Diencephalon (tissue), 1 donor: ENCODE results near the gene ADNP. TPM values are rescaled to one million over a fixed set of nuclear protein-coding genes. Genes with fewer than 3 reads are reported as not detected.

Experiments used
- small RNA-seq: library from RNA; depleted of rRNA; stranded (forward); fragments of <200 nt; gene quantifications from one replicate; pipeline ENCODE3, GENCODE V24; 2014
- total RNA-seq: library from RNA; depleted of rRNA; stranded (reverse); fragments of >200 nt; gene quantifications from one replicate; pipeline ENCODE4 v1.2.3, GENCODE V29; 2014

The ADNP gene
- total RNA-seq = 67.8 TPM

DNA sequence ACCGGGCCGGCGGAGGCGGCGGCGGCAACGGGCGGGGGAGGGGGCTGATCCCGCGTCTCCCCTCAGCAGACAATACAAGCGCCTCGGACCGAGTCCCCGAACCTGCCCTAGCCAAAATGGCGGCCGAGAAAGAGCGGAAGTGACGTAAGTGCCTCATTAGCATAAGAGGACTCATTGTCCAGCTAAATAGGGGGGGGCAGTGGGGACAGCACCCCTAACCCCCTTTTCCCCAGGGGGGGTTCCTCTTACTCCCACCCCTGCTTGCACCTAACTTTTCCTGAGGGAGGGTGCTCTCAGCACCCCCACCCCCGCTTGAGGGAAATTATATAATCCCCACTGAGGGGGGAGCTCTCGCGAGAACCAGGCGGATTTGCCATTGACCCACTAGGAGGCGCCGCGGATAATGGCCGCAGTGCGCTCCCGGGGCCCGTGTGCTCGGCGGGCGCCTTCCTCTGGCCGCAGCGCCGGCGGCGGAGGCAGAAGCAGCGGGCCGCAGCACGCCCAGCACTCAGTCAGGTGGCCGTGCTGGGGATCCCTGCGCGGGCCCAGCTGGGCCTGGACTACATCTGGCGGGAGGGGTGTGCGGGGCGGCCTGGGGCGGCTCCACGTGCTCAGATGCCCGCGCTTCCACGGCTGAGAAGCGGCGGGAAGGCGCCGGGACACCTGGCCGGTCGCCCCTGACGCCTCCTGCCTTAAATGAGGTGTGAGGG lies at the start of gene ADNP:
TSS of gene ADNP (minus strand) at position 132 of the 710 bp plus-strand sequence. CDS start 27,441 bp downstream, outside the sequence.

DNA sequence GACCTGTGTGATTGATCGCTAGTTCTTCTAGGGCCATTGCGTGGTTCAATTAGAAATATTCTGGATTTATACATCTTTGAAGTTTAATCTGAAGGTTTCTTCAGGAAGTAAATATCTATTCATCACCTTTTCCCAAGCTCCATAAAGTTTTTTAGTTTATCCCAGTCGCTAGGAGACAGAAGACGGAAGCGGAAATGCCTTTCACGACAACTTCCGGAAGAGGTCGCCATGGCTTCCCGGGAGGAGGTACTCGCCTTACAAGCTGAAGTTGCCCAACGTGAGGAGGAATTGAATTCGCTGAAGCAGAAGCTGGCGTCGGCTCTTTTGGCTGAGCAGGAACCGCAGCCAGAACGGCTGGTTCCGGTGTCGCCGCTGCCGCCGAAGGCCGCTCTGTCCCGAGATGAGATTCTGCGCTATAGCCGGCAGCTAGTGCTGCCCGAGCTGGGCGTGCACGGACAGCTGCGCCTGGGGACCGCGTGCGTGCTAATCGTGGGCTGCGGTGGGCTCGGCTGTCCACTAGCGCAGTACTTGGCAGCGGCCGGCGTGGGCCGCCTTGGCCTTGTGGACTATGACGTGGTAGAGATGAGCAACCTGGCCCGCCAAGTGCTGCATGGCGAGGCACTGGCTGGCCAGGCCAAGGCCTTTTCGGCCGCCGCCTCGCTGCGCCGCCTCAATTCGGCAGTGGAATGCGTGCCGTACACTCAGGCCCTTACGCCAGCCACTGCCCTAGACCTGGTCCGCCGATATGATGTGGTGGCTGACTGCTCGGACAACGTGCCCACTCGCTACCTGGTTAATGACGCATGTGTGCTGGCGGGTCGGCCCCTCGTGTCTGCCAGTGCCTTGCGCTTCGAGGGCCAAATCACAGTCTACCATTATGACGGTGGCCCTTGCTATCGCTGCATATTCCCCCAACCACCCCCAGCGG lies 27.6 kb upstream of the ADNP start, which contains the start of gene MOCS3:
TSS of gene MOCS3 (plus strand) at position 204 of the 928 bp plus-strand sequence. CDS start at position 229, 25 bp downstream.

DNA sequence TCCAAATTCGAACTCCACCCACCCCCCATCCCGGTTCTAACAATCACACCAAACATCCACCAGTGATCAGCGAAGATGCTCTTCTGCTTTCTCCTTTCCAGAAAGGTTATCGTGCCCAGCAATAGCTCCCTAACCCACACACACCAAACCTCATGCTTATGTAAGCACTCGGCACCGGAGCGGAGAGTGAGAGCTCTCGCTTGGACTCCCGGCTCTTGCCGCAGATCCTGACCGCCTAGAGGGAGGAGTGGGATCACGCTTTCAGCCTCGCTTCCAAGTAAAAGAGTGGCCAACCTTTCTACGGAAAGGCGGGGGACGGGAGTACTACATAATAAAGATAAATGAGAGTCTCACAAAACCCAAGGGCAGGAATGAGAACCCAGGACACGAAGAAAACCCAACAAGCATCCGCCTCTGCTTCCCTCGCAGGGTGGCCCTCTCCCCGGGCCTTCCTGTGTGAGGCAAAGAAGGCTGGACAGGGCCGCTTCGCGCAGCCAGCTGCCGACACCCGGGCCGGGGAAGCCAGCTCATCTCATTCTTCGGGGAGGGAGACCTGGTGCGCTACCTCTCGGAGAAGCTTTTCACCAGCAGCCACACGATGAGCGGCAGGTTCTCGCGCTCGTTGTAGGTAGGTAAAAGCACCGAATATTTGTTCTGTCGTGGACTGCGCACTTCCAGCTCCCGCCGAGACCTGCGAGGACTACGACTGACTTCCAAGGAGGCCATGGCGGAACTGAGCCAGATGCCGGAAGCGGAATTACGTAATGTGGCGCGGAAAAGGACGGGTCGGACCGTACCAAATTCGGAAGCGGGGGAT lies 26.8 kb upstream of the ADNP start, which contains the start of gene DPM1:
TSS of gene DPM1 (minus strand) at position 735 of the 817 bp plus-strand sequence. CDS start at position 726, 9 bp downstream.

Small RNA genes lying within 50 kb of the gene (small RNA-seq; reads per million reads assigned to genes)
- gene TMSB4XP6 = not detected

Other genes with a start within 250 kb of the ADNP start
- gene RIPOR3, start 239.9 kb downstream of the ADNP start, total RNA-seq = 2.3 TPM
- gene PARD6B, start 199.9 kb downstream of the ADNP start, total RNA-seq = 21.0 TPM
- gene BCAS4, start 136.4 kb downstream of the ADNP start, total RNA-seq = 17.8 TPM
- gene DPM1, start 27.1 kb upstream of the ADNP start, total RNA-seq = 36.0 TPM
- gene MOCS3, start 27.4 kb upstream of the ADNP start, total RNA-seq = 8.1 TPM
- gene KCNG1, start 91.7 kb upstream of the ADNP start, total RNA-seq = 22.8 TPM